ENCODE data around the gene PCCA. TPM values are rescaled to one million over a fixed set of nuclear protein-coding genes. Genes with fewer than 3 reads are reported as not detected.
"Not testable (repeated sequence)": the region's sequence is repeated elsewhere in the genome, so short reads cannot be mapped to it uniquely, and the experiment has no call there.

The PCCA gene
- total and polyA plus RNA-seq, 2 experiments from 2014 or later = 29.8 to 59.2 TPM

DNA sequence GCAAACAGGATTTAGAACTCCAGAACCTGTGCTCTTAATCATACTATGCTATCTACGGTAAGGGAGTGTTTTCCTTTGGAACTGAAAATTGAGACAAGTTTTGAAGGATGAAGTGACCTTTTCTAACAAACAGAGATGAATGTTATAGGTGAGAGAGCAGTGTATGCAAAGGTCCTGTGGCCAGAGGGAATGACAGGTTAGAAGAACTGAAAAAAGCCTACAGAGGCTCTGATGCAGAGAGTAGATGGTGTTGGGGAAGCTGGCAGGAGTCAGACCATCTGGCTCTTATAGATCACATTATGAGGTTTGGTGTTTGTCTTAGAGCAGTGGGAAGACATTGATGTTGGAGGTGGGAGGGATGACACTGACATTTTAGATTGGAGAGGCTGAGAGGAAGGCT, 2.0 kb downstream of the PCCA start:
- no peaks in the 10 kb centered on the region for H3K36me3 ChIP-seq
- TF ChIP-seq, protein P1, sequence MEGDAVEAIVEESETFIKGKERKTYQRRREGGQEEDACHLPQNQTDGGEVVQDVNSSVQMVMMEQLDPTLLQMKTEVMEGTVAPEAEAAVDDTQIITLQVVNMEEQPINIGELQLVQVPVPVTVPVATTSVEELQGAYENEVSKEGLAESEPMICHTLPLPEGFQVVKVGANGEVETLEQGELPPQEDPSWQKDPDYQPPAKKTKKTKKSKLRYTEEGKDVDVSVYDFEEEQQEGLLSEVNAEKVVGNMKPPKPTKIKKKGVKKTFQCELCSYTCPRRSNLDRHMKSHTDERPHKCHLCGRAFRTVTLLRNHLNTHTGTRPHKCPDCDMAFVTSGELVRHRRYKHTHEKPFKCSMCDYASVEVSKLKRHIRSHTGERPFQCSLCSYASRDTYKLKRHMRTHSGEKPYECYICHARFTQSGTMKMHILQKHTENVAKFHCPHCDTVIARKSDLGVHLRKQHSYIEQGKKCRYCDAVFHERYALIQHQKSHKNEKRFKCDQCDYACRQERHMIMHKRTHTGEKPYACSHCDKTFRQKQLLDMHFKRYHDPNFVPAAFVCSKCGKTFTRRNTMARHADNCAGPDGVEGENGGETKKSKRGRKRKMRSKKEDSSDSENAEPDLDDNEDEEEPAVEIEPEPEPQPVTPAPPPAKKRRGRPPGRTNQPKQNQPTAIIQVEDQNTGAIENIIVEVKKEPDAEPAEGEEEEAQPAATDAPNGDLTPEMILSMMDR (IDR thresholded peaks at IDR 0.05; ENCODE audit: low read depth, low read length) = no peak
- DNase-seq (ENCODE audit: low read depth in 1 of 2, low spot score in 1 of 2) = no peak
- H3K9me3 ChIP-seq (ENCODE audit: low read depth) = no peaks in the 10 kb centered on the region
- peaks cover 7% of the 10 kb centered on the region for H3K4me1 ChIP-seq (ENCODE audit: low read depth)
- H3K27me3 ChIP-seq = no peaks in the 10 kb centered on the region
- no peak overlapping the region for H3K27ac ChIP-seq
- H3K4me3 ChIP-seq = no peak overlapping the region

GRCh38 chr13:100091391-100091790, 2.5 kb downstream of the PCCA start:
- DNase-seq (ENCODE audit: low read depth in 1 of 2, low spot score in 1 of 2) = no peak
- Histone ChIP-seq H3K27ac (no peak overlapping the region), H3K4me1 (ENCODE audit: low read depth) (peaks cover 7% of the 10 kb centered on the region), H3K9me3 (ENCODE audit: low read depth) (no peaks in the 10 kb centered on the region), H3K36me3 (no peaks in the 10 kb centered on the region), H3K27me3 (no peaks in the 10 kb centered on the region), H3K4me3 (no peak overlapping the region)
- TF ChIP-seq, protein P1 (IDR thresholded peaks at IDR 0.05; ENCODE audit: low read depth, low read length) = no peak

- not testable (repeated sequence) for H3K9me3 ChIP-seq (ENCODE audit: low read depth); H3K27ac ChIP-seq; H3K4me3 ChIP-seq; H3K27me3 ChIP-seq; H3K4me1 ChIP-seq (ENCODE audit: low read depth); H3K36me3 ChIP-seq; DNase-seq (ENCODE audit: low read depth in 1 of 2, low spot score in 1 of 2)
These were observed 3.4 kb downstream of the PCCA start for GRCh38 chr13:100092273-100092672.

DNA sequence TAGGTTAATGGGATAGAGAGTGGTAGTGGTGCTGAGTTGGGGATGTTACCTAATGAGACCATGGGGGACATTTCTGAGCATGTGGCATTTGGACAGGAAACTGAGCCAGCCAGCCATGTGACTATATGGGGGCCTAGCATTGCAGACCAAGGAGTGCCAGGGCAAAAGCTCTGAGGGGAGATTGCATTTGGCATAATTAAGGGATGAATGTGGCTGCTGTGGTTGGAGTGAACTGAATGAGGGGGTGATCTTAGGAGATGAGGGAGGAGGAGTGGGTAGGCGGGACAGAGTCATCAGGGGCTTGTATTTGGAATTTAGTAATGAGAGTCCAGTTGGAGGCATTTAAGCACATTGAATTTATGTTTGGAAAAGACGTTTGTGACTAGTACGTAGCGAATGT, 6.6 kb downstream of the PCCA start:
- Histone ChIP-seq H3K36me3 (no peaks in the 10 kb centered on the region), H3K4me1 (ENCODE audit: low read depth) (no peaks in the 10 kb centered on the region), H3K4me3 (no peak overlapping the region), H3K27me3 (no peaks in the 10 kb centered on the region), H3K9me3 (ENCODE audit: low read depth) (no peaks in the 10 kb centered on the region), H3K27ac (no peak overlapping the region)
- no peak for DNase-seq (ENCODE audit: low read depth in 1 of 2, low spot score in 1 of 2)
- TF ChIP-seq, protein P1 (IDR thresholded peaks at IDR 0.05; ENCODE audit: low read depth, low read length) = no peak

- H3K27me3 ChIP-seq = no peaks in the 10 kb centered on the region
- no peaks in the 10 kb centered on the region for H3K9me3 ChIP-seq (ENCODE audit: low read depth)
- H3K36me3 ChIP-seq = no peaks in the 10 kb centered on the region
- H3K4me1 ChIP-seq (ENCODE audit: low read depth) = no peaks in the 10 kb centered on the region
- H3K27ac ChIP-seq = no peak overlapping the region
- H3K4me3 ChIP-seq = no peak overlapping the region
- no peak for DNase-seq (ENCODE audit: low read depth in 1 of 2, low spot score in 1 of 2)
- TF ChIP-seq, protein P1 (IDR thresholded peaks at IDR 0.05; ENCODE audit: low read depth, low read length) = no peak
These were observed 7.6 kb downstream of the PCCA start for GRCh38 chr13:100096526-100096925.

- TF ChIP-seq, protein P1 (IDR thresholded peaks at IDR 0.05; ENCODE audit: low read depth, low read length) = no peak
- H3K9me3 ChIP-seq (ENCODE audit: low read depth) = no peaks in the 10 kb centered on the region
- H3K36me3 ChIP-seq = no peaks in the 10 kb centered on the region
- H3K27ac ChIP-seq = no peak overlapping the region
- DNase-seq (ENCODE audit: low read depth in 1 of 2, low spot score in 1 of 2) = no peak
- no peak overlapping the region for H3K4me3 ChIP-seq
- H3K27me3 ChIP-seq = no peaks in the 10 kb centered on the region
- no peaks in the 10 kb centered on the region for H3K4me1 ChIP-seq (ENCODE audit: low read depth)
These were observed 8.9 kb downstream of the PCCA start for GRCh38 chr13:100097821-100098220.

Measured in cardiac muscle cell (in vitro differentiated cells and primary cell).